AG04450 (cell line): Measurements from ENCODE around the gene SUPT6H. TPM values are rescaled to one million over a fixed set of nuclear protein-coding genes. Genes with fewer than 3 reads are reported as not detected.
"Not testable (repeated sequence)": the region's sequence is repeated elsewhere in the genome, so short reads cannot be mapped to it uniquely, and the experiment has no call there.

Experiments used
- CTCF ChIA-PET: fragments of 300-600, 350-600 bp; formaldehyde crosslinking; extraction: SDS; loops from one replicate; lab custom pipeline; 2022; ENCODE audit warnings: antibody characterized with exemption, inconsistent platforms; lab: Charles Lee
- POLR2A ChIA-PET: fragments of 350-600 bp; formaldehyde crosslinking; extraction: SDS; loops from one replicate; lab custom pipeline; 2021; ENCODE audit warnings: antibody characterized with exemption, inconsistent platforms; lab: Yijun Ruan, JAX
- DNase-seq: peaks from one replicate; pipeline ENCODE4 v3.0.0-alpha.2; 2011; ENCODE audit warnings: low read depth, low spot score
- H3K27ac ChIP-seq: one replicate; pipeline ENCODE4 v1.5.1; 2012; ENCODE audit warnings: low read depth, low read length, control low read depth
- H3K27me3 ChIP-seq: one replicate; pipeline ENCODE4 v1.6.0; 2012; ENCODE audit warnings: low read length; ENCODE audit not compliant: control insufficient read depth, insufficient read depth
- H3K4me3 ChIP-seq: 2 replicates; pipeline ENCODE4 v1.5.1; 2011; ENCODE audit warnings: mild to moderate bottlenecking, low read depth, low read length, control low read depth
- H3K9me3 ChIP-seq: 2 replicates; pipeline ENCODE4 v1.5.1; 2012; ENCODE audit warnings: low read length; ENCODE audit not compliant: control insufficient read depth, insufficient read depth
- CTCF ChIP-seq: IDR thresholded peaks from 2 replicates; pipeline ENCODE4 v1.5.1; 2011; ENCODE audit warnings: low read depth, low read length, control low read depth, inconsistent platforms
- polyA plus RNA-seq: library from polyadenylated mRNA; depleted of rRNA; stranded (reverse); fragments of >200 nt; gene quantifications from 2 replicates; pipeline ENCODE4 v1.2.3, GENCODE V29; 2011

Gene SUPT6H
- polyA plus RNA-seq, 1 experiment, result 41.0 TPM

GRCh38 chr17:28720247-28720996, 58.4 kb downstream of the SUPT6H start:
- no peak for TF ChIP-seq CTCF
- CTCF ChIA-PET, result interaction anchor here (0.9 to 1.4 kb wide), 4 partner anchors 9 to 233 kb away, joined by 3 to 4 read pairs (median 4); partner anchors contain the start of gene PROCA1
- H3K27me3 ChIP-seq, result no peaks in the 10 kb centered on the region
- peak overlapping the region; percentile 78 for H3K27ac ChIP-seq
- no peaks in the 10 kb centered on the region; the same call in 1 of the 2 replicates for H3K9me3 ChIP-seq
- peak overlapping the region; percentile 99 for H3K4me3 ChIP-seq
- POLR2A ChIA-PET, result interaction anchor here (0.6 to 2.8 kb wide), 10 partner anchors 8 to 1340 kb away, joined by 3 to 40 read pairs (median 7); partner anchors contain the start of genes NEK8, PROCA1 and TRAF4
- no peak for DNase-seq

- CTCF ChIA-PET, result interaction anchor here (1.0 to 1.3 kb wide), 3 partner anchors 10 to 43 kb away, joined by 3 to 11 read pairs (median 3); partner anchors contain the start of gene PROCA1
These were observed 59.0 kb downstream of the SUPT6H start for GRCh38 chr17:28720997-28721329.

GRCh38 chr17:28722417-28723158, 60.6 kb downstream of the SUPT6H start:
- Histone ChIP-seq H3K27ac (peak overlapping the region; percentile 39), H3K4me3 (peak overlapping the region; percentile 25), H3K9me3 (no peaks in the 10 kb centered on the region; the same call in 1 of the 2 replicates), H3K27me3 (no peaks in the 10 kb centered on the region)
- no peak for TF ChIP-seq CTCF
- ChIA-PET CTCF (interaction anchor here (0.7 to 1.0 kb wide), 2 partner anchors 21 to 394 kb away, joined by 3 read pairs; no protein-coding TSS in a partner anchor), POLR2A (interaction anchor here (0.6 kb wide), 1 partner anchor 925 kb away, joined by 5 read pairs; no protein-coding TSS in a partner anchor)
- no peak for DNase-seq

More at GRCh38 chr17:28720997-28721329, 59.0 kb downstream of the SUPT6H start:
- not testable (repeated sequence) for H3K27me3 ChIP-seq, DNase-seq, H3K27ac ChIP-seq, H3K9me3 ChIP-seq
- peak overlapping the region; percentile 99 for H3K4me3 ChIP-seq
- POLR2A ChIA-PET, result interaction anchor here (1.9 to 2.8 kb wide), 2 partner anchors 10 to 74 kb away, joined by 7 to 40 read pairs; partner anchors contain the start of gene PROCA1

GRCh38 chr17:28723159-28723835, 61.3 kb downstream of the SUPT6H start:
- Histone ChIP-seq H3K27me3 (no peaks in the 10 kb centered on the region), H3K4me3 (no peak overlapping the region), H3K27ac (peak overlapping the region; percentile 31), H3K9me3 (no peaks in the 10 kb centered on the region; the same call in 1 of the 2 replicates)
- DNase-seq, result no peak
- TF ChIP-seq CTCF, result no peak
- ChIA-PET CTCF (interaction anchor here (0.7 to 1.3 kb wide), 2 partner anchors 20 to 27 kb away, joined by 3 to 4 read pairs; no protein-coding TSS in a partner anchor), POLR2A (no interaction called here)

- H3K27ac ChIP-seq, result peak overlapping the region; percentile 77
- not testable (repeated sequence) for H3K9me3 ChIP-seq, H3K27me3 ChIP-seq, H3K4me3 ChIP-seq, DNase-seq
- ChIA-PET POLR2A (interaction anchor here (3.2 kb wide), 1 partner anchor 13 kb away, joined by 15 read pairs; the partner anchor contains the start of gene PROCA1), CTCF (interaction anchor here (1.3 kb wide), 1 partner anchor 26 kb away, joined by 4 read pairs; no protein-coding TSS in a partner anchor)
These were observed 62.0 kb downstream of the SUPT6H start for GRCh38 chr17:28723836-28724499.
